Measurements from ENCODE around the gene BTBD9. TPM values are rescaled to one million over a fixed set of nuclear protein-coding genes. Genes with fewer than 3 reads are reported as not detected.

BTBD9 gene
- polyA plus RNA-seq, 1 donor (not counting 4 experiments of a cell fraction or from before 2014, with no cell fraction given) = 6.8 TPM

DNA sequence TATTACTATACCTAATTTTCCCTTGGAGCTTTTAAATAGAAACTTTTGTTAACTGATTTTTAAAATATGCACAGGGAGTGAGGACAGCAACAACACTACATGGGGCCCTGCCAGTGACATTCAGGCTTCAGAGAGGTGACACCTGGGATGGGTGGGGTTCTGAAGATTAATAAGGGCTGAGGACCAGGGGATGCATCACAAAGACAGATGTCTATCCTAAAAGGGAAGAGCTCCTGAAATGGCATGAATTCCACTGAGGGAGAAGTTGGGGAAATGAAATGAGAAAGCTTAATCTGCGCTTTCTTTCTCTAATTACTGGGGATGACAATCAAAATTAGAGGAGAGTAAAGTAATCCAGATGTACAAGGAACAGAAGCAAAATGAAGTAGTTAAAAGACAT lies 162.8 kb downstream of the BTBD9 start:
- no peak for DNase-seq (ENCODE audit: low read depth, low spot score)
- no peaks in the 10 kb centered on the region for H3K4me1 ChIP-seq (ENCODE audit: control insufficient read depth, extremely low read depth, insufficient read depth, low read length)
- dilution Hi-C loops (cut with MboI; ENCODE audit: extremely low pct_ligation_motif_present, low sequenced_read_pairs) = no loop called here
- no peaks in the 10 kb centered on the region for H3K27me3 ChIP-seq (ENCODE audit: control insufficient read depth, extremely low read depth, insufficient read depth, low read length)
- H4K20me1 ChIP-seq (ENCODE audit: control insufficient read depth, extremely low read depth, insufficient read depth, low read length) = no peaks in the 10 kb centered on the region
- no peaks in the 10 kb centered on the region for H3K9me1 ChIP-seq (ENCODE audit: control insufficient read depth, extremely low read depth, insufficient read depth, low read length)
- FAIRE-seq = no peak
- no peaks in the 10 kb centered on the region for H3K36me3 ChIP-seq (ENCODE audit: control insufficient read depth in 2 of 2, extremely low read depth in 1 of 2, insufficient read depth in 2 of 2, low read length in 2 of 2)
- no peak overlapping the region for H3K4me2 ChIP-seq (ENCODE audit: control insufficient read depth, extremely low read depth, insufficient read depth, low read depth, low read length)
- H3K9ac ChIP-seq (ENCODE audit: control insufficient read depth, extremely low read depth, insufficient read depth, low read length) = no peak overlapping the region
- no peaks in the 10 kb centered on the region for H3K9me3 ChIP-seq (ENCODE audit: control insufficient read depth, low read depth, low read length)
- no peak overlapping the region for H3K27ac ChIP-seq (ENCODE audit: control insufficient read depth, insufficient read depth, low read length)
- no peak overlapping the region for H3K4me3 ChIP-seq (ENCODE audit: control insufficient read depth in 2 of 3, extremely low read depth in 1 of 3, insufficient read depth in 2 of 3, low read depth in 1 of 3, low read length in 3 of 3)
- H2AFZ ChIP-seq (ENCODE audit: control insufficient read depth, low read length) = no peak overlapping the region
- no peak for TF ChIP-seq CTCF (optimal IDR thresholded peaks at IDR 0.05 in 1 of 3, IDR thresholded peaks at IDR 0.05 in 1 of 3, conservative IDR thresholded peaks at IDR 0.05 in 1 of 3; ENCODE audit: extremely low read depth in 1 of 3, insufficient read depth in 2 of 3, low read length in 3 of 3)
- no peak for TF ChIP-seq EZH2 (IDR thresholded peaks at IDR 0.05; ENCODE audit: low read length)
- H3K79me2 ChIP-seq (ENCODE audit: control insufficient read depth, insufficient read depth, low read length) = no peaks in the 10 kb centered on the region

DNA sequence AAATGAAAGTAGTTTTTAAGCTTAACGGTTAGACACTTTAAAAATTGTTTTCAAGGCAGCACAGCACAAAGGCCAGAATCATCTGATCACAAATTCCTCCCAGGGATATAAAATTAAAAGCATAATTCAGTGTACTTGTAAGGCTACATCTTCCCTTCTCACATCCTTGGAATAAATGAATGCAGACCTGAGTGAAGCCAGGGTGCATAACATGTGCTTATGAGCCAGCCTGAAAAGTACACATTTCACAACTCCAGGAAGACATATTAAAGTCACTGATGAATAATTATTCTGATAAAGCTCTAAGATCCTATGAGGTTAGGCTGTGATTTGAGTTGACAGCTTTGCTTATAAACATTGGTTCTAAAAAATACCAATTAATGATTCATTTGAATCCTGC lies 163.6 kb downstream of the BTBD9 start:
- H3K4me2 ChIP-seq (ENCODE audit: control insufficient read depth, extremely low read depth, insufficient read depth, low read depth, low read length) = no peak overlapping the region
- dilution Hi-C loops (cut with MboI; ENCODE audit: extremely low pct_ligation_motif_present, low sequenced_read_pairs) = no loop called here
- no peaks in the 10 kb centered on the region for H4K20me1 ChIP-seq (ENCODE audit: control insufficient read depth, extremely low read depth, insufficient read depth, low read length)
- H3K9me3 ChIP-seq (ENCODE audit: control insufficient read depth, low read depth, low read length) = no peaks in the 10 kb centered on the region
- H3K4me3 ChIP-seq (ENCODE audit: control insufficient read depth in 2 of 3, extremely low read depth in 1 of 3, insufficient read depth in 2 of 3, low read depth in 1 of 3, low read length in 3 of 3) = no peak overlapping the region
- TF ChIP-seq EZH2 (IDR thresholded peaks at IDR 0.05; ENCODE audit: low read length) = no peak
- TF ChIP-seq CTCF (optimal IDR thresholded peaks at IDR 0.05 in 1 of 3, IDR thresholded peaks at IDR 0.05 in 1 of 3, conservative IDR thresholded peaks at IDR 0.05 in 1 of 3; ENCODE audit: extremely low read depth in 1 of 3, insufficient read depth in 2 of 3, low read length in 3 of 3) = no peak
- H2AFZ ChIP-seq (ENCODE audit: control insufficient read depth, low read length) = no peak overlapping the region
- H3K9ac ChIP-seq (ENCODE audit: control insufficient read depth, extremely low read depth, insufficient read depth, low read length) = no peak overlapping the region
- no peaks in the 10 kb centered on the region for H3K9me1 ChIP-seq (ENCODE audit: control insufficient read depth, extremely low read depth, insufficient read depth, low read length)
- H3K27ac ChIP-seq (ENCODE audit: control insufficient read depth, insufficient read depth, low read length) = no peak overlapping the region
- FAIRE-seq (no peak), DNase-seq (ENCODE audit: low read depth, low spot score) (no peak)
- no peaks in the 10 kb centered on the region for H3K36me3 ChIP-seq (ENCODE audit: control insufficient read depth in 2 of 2, extremely low read depth in 1 of 2, insufficient read depth in 2 of 2, low read length in 2 of 2)
- H3K4me1 ChIP-seq (ENCODE audit: control insufficient read depth, extremely low read depth, insufficient read depth, low read length) = no peaks in the 10 kb centered on the region
- H3K27me3 ChIP-seq (ENCODE audit: control insufficient read depth, extremely low read depth, insufficient read depth, low read length) = no peaks in the 10 kb centered on the region
- H3K79me2 ChIP-seq (ENCODE audit: control insufficient read depth, insufficient read depth, low read length) = no peaks in the 10 kb centered on the region
